ENCODE data around the gene ZEB2.

ZEB2 gene

DNA sequence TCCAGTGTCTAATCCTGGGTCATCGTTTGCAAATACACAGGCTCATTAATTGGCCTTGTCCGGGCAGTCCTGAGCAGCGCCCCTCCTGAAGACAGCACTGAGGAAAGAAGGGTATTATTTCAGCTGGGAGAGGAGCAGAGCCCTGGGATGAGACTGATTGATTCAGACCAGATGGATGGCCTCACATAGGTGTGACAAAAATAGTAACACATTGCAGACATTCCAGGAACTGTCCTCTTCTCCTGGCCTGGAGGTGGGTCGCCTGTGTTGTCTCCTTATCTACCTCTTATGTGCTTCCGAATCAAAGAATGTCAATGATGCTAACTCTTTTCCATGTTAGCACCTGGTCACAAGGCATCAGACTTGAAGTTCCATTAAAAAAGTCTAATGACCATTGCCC is 45.9 kb downstream of the ZEB2 start:
- no peaks in the 10 kb centered on the region for H3K27me3 ChIP-seq (ENCODE audit: low read length)
- no peak overlapping the region for H3K4me2 ChIP-seq (ENCODE audit: low read depth, low read length, poor library complexity, severe bottlenecking)
- no peaks in the 10 kb centered on the region for H3K9me3 ChIP-seq (ENCODE audit: insufficient read depth, low read length)
- H3K9ac ChIP-seq (ENCODE audit: low read length), result no peak overlapping the region
- no peak overlapping the region for H3K27ac ChIP-seq (ENCODE audit: low read depth, low read length)
- H2AFZ ChIP-seq (ENCODE audit: low read depth, low read length, severe bottlenecking), result no peak overlapping the region
- H3K9me2 ChIP-seq (replicated peaks; ENCODE audit: insufficient read depth, low read length), result no peaks in the 10 kb centered on the region
- TF ChIP-seq EZH2phosphoT487 (conservative IDR thresholded peaks at IDR 0.05; ENCODE audit: low read length) (no peak), CTCF (IDR thresholded peaks at IDR 0.05; ENCODE audit: insufficient read depth, low read length, poor library complexity, severe bottlenecking) (no peak)
- no peaks in the 10 kb centered on the region for H3K79me2 ChIP-seq (ENCODE audit: insufficient read depth, low read length)
- no peak overlapping the region for H3K4me3 ChIP-seq (ENCODE audit: insufficient read depth, low read length, poor library complexity, severe bottlenecking)
- H4K20me1 ChIP-seq (ENCODE audit: low read depth, low read length), result no peaks in the 10 kb centered on the region
- peaks cover 7% of the 10 kb centered on the region; the same call in 1 of the 2 replicates for H3F3A ChIP-seq (ENCODE audit: insufficient read depth)
- no peaks in the 10 kb centered on the region for H3K36me3 ChIP-seq (ENCODE audit: low read length)

- no peak overlapping the region for H3K4me2 ChIP-seq (ENCODE audit: low read depth, low read length, poor library complexity, severe bottlenecking)
- no peak for TF ChIP-seq EZH2phosphoT487 (conservative IDR thresholded peaks at IDR 0.05; ENCODE audit: low read length)
- no peak for TF ChIP-seq CTCF (IDR thresholded peaks at IDR 0.05; ENCODE audit: insufficient read depth, low read length, poor library complexity, severe bottlenecking)
- peaks cover 7% of the 10 kb centered on the region; the same call in 1 of the 2 replicates for H3F3A ChIP-seq (ENCODE audit: insufficient read depth)
- H3K36me3 ChIP-seq (ENCODE audit: low read length), result no peaks in the 10 kb centered on the region
- H3K27ac ChIP-seq (ENCODE audit: low read depth, low read length), result no peak overlapping the region
- H3K4me3 ChIP-seq (ENCODE audit: insufficient read depth, low read length, poor library complexity, severe bottlenecking), result no peak overlapping the region
- H3K9me3 ChIP-seq (ENCODE audit: insufficient read depth, low read length), result no peaks in the 10 kb centered on the region
- no peaks in the 10 kb centered on the region for H3K9me2 ChIP-seq (replicated peaks; ENCODE audit: insufficient read depth, low read length)
- H3K27me3 ChIP-seq (ENCODE audit: low read length), result no peaks in the 10 kb centered on the region
- no peaks in the 10 kb centered on the region for H3K79me2 ChIP-seq (ENCODE audit: insufficient read depth, low read length)
- no peak overlapping the region for H2AFZ ChIP-seq (ENCODE audit: low read depth, low read length, severe bottlenecking)
- no peaks in the 10 kb centered on the region for H4K20me1 ChIP-seq (ENCODE audit: low read depth, low read length)
- no peak overlapping the region for H3K9ac ChIP-seq (ENCODE audit: low read length)
Measured at GRCh38 chr2:144472911-144473310, 47.0 kb downstream of the ZEB2 start.

- H3K9ac ChIP-seq (ENCODE audit: low read length), result no peak overlapping the region
- H3K9me3 ChIP-seq (ENCODE audit: insufficient read depth, low read length), result no peaks in the 10 kb centered on the region
- H3K27ac ChIP-seq (ENCODE audit: low read depth, low read length), result no peak overlapping the region
- H4K20me1 ChIP-seq (ENCODE audit: low read depth, low read length), result no peaks in the 10 kb centered on the region
- no peaks in the 10 kb centered on the region for H3K79me2 ChIP-seq (ENCODE audit: insufficient read depth, low read length)
- H3K4me2 ChIP-seq (ENCODE audit: low read depth, low read length, poor library complexity, severe bottlenecking), result peak overlapping the region; percentile 44
- peaks cover 7% of the 10 kb centered on the region; the same call in 1 of the 2 replicates for H3F3A ChIP-seq (ENCODE audit: insufficient read depth)
- no peaks in the 10 kb centered on the region for H3K27me3 ChIP-seq (ENCODE audit: low read length)
- TF ChIP-seq EZH2phosphoT487 (conservative IDR thresholded peaks at IDR 0.05; ENCODE audit: low read length) (no peak), CTCF (IDR thresholded peaks at IDR 0.05; ENCODE audit: insufficient read depth, low read length, poor library complexity, severe bottlenecking) (no peak)
- no peak overlapping the region for H3K4me3 ChIP-seq (ENCODE audit: insufficient read depth, low read length, poor library complexity, severe bottlenecking)
- H2AFZ ChIP-seq (ENCODE audit: low read depth, low read length, severe bottlenecking), result no peak overlapping the region
- H3K36me3 ChIP-seq (ENCODE audit: low read length), result no peaks in the 10 kb centered on the region
- H3K9me2 ChIP-seq (replicated peaks; ENCODE audit: insufficient read depth, low read length), result no peaks in the 10 kb centered on the region
Measured at GRCh38 chr2:144472046-144472412, 47.9 kb downstream of the ZEB2 start.

All from SU-DHL-6 (cell line).